K562 (cell line): ENCODE data around the gene FTO. TPM values are rescaled to one million over a fixed set of nuclear protein-coding genes. Genes with fewer than 3 reads are reported as not detected.

ENCODE experiments used
- ATAC-seq: fragments of 200-7000 bp; cut with Tn5 transposase; 3 replicates; pipeline ENCODE4 v1.9.1; 2020; ENCODE audit warnings: moderate library complexity
- BruUV-seq: library from RNA; stranded (reverse); fragments of 400-500 nt; replicated peaks from 2 replicates; lab custom pipeline; 2021; lab: Mats Ljungman, UMichigan
- CTCF ChIA-PET: fragments of 300-600 bp; formaldehyde crosslinking; extraction: SDS; loops from one replicate; lab custom pipeline; 2021; ENCODE audit warnings: low intra/inter-chr PET ratio; lab: Yijun Ruan, JAX
- POLR2A ChIA-PET: fragments of 300-600, 350-650 bp; sonication (Branson Sonifier 250); formaldehyde crosslinking; extraction: SDS; loops from one replicate; lab custom pipeline; 2021; ENCODE audit warnings: antibody characterized with exemption, inconsistent platforms; lab: Yijun Ruan, JAX
- DNase-seq, 4 experiments: peaks; one replicate each; pipeline versions ENCODE4 v3.0.0 to v3.0.0-alpha.2; 2011 to 2018; ENCODE audit warnings: low spot score in 3 of 4, mixed read lengths in 3 of 4; ENCODE audit errors: extremely low read depth in 1 of 4
- FAIRE-seq: peaks from 2 replicates; lab custom pipeline; 2011; peaks lifted over from hg19 to GRCh38; lab: Jason Lieb, UNC
- H2AFZ ChIP-seq: 2 replicates; pipeline ENCODE4 v1.6.0; 2011; ENCODE audit warnings: low read depth, low read length, control low read depth, inconsistent platforms
- H3K27ac ChIP-seq: fragments of 200-600 bp; 3 replicates; pipeline ENCODE4 v1.8.0; 2011; ENCODE audit warnings: low read depth, mild to moderate bottlenecking, control low read depth, inconsistent platforms, low read length, moderate library complexity, mixed read lengths; ENCODE audit errors: extremely low read depth
- H3K27me3 ChIP-seq, 2 experiments: fragments of 300-600 bp in 1 of 2; 2 replicates in 1 of 2; 3 replicates in 1 of 2; pipeline versions ENCODE4 v1.6.0 to v1.8.0; 2011; ENCODE audit warnings: inconsistent platforms in 2 of 2, low read length in 2 of 2, mild to moderate bottlenecking in 1 of 2, mixed read lengths in 1 of 2, moderate library complexity in 1 of 2; ENCODE audit not compliant: control insufficient read depth in 2 of 2, insufficient read depth in 2 of 2
- H3K36me3 ChIP-seq: fragments of 300-600 bp; 3 replicates; pipeline ENCODE4 v1.8.0; 2011; ENCODE audit warnings: mild to moderate bottlenecking, low read length, inconsistent platforms; ENCODE audit not compliant: control insufficient read depth, insufficient read depth
- H3K4me1 ChIP-seq, 2 experiments: fragments of 200-600 bp in 1 of 2; replicated peaks in 1 of 2; 2 replicates in 1 of 2; 3 replicates in 1 of 2; pipeline versions ENCODE4 v1.5.1 to v1.8.0; 2011; ENCODE audit warnings: inconsistent platforms in 2 of 2, low read length in 2 of 2, mild to moderate bottlenecking in 1 of 2, mixed read lengths in 1 of 2, moderate library complexity in 1 of 2; ENCODE audit not compliant: control insufficient read depth in 2 of 2, insufficient read depth in 2 of 2
- H3K4me2 ChIP-seq: 2 replicates; pipeline ENCODE4 v1.6.1; 2011; ENCODE audit warnings: low read length, control low read depth, inconsistent platforms, mixed read lengths; ENCODE audit not compliant: insufficient read depth
- H3K4me3 ChIP-seq: fragments of 200-600 bp; sonication (generic), shearing (Covaris generic); 2 replicates; pipeline ENCODE4 v1.5.1; 2016; ENCODE audit warnings: control low read depth, inconsistent platforms
- H3K79me2 ChIP-seq: fragments of 200-600 bp; 3 replicates; pipeline ENCODE4 v1.8.0; 2011; ENCODE audit warnings: low read length, inconsistent platforms; ENCODE audit not compliant: control insufficient read depth, insufficient read depth
- H3K9ac ChIP-seq, 2 experiments: 2 replicates each; pipeline versions ENCODE4 v1.6.0 to v1.6.1; 2011; ENCODE audit warnings: low read depth in 2 of 2, low read length in 2 of 2, control low read depth in 1 of 2, inconsistent platforms in 1 of 2, mild to moderate bottlenecking in 1 of 2, mixed read lengths in 1 of 2; ENCODE audit not compliant: insufficient read depth in 1 of 2
- H3K9me1 ChIP-seq: one replicate; pipeline ENCODE4 v1.6.0; 2011; ENCODE audit warnings: inconsistent platforms, mild to moderate bottlenecking, low read length, moderate library complexity; ENCODE audit not compliant: control insufficient read depth, insufficient read depth
- H3K9me3 ChIP-seq: replicated peaks from 2 replicates; pipeline ENCODE4 v1.5.1; 2011; ENCODE audit warnings: low read depth, low read length, inconsistent platforms; ENCODE audit not compliant: control insufficient read depth, insufficient read depth
- H4K20me1 ChIP-seq: replicated peaks from 2 replicates; pipeline ENCODE4 v1.6.1; 2011; ENCODE audit warnings: low read length, inconsistent platforms, mixed read lengths; ENCODE audit not compliant: control insufficient read depth, insufficient read depth
- CREBBP ChIP-seq: IDR thresholded peaks from one replicate; pipeline ENCODE4 v1.6.1; 2012; ENCODE audit warnings: low read depth, mild to moderate bottlenecking, control low read depth, inconsistent platforms, low read length
- E2F5 ChIP-seq: sonication (generic); formaldehyde crosslinking; IDR thresholded peaks from 2 replicates; pipeline ENCODE4 v1.8.0; 2022; ENCODE audit warnings: mild to moderate bottlenecking, missing genetic modification reagents
- ESRRA ChIP-seq: fragments of 450-650 bp; IDR thresholded peaks from 2 replicates; pipeline ENCODE4 v1.6.1; 2014; ENCODE audit warnings: low read depth, mild to moderate bottlenecking, moderate library complexity, borderline replicate concordance
- ETV1 ChIP-seq: fragments of 450-650 bp; conservative IDR thresholded peaks from 2 replicates; pipeline ENCODE4 v1.6.1; 2016; ENCODE audit warnings: missing genetic modification characterization, control low read depth, low read depth, missing compliant biosample characterization
- IRF1 ChIP-seq: sonication (generic); formaldehyde crosslinking; IDR thresholded peaks from 2 replicates; pipeline ENCODE4 v1.8.0; 2022; ENCODE audit warnings: missing genetic modification reagents, mild to moderate bottlenecking, borderline replicate concordance
- NCOA4 ChIP-seq: fragments of 450-650 bp; IDR thresholded peaks from 2 replicates; pipeline ENCODE4 v1.6.1; 2018; ENCODE audit warnings: mild to moderate bottlenecking; ENCODE audit not compliant: partially characterized antibody
- PRDM10 ChIP-seq: fragments of 450-650 bp; IDR thresholded peaks from 2 replicates; pipeline ENCODE4 v1.6.1; 2018; ENCODE audit not compliant: partially characterized antibody
- ZBTB34 ChIP-seq: fragments of 250-450 bp; sonication (Bioruptor Pico); IDR thresholded peaks from 2 replicates; pipeline ENCODE4 v1.8.0; 2021; ENCODE audit warnings: mild to moderate bottlenecking, moderate library complexity
- ZKSCAN3 ChIP-seq: fragments of 250-450 bp; sonication (Bioruptor Pico); IDR thresholded peaks from 2 replicates; pipeline ENCODE4 v1.4.0; 2020
- ZNF184 ChIP-seq: sonication (generic); formaldehyde crosslinking; IDR thresholded peaks from 2 replicates; pipeline ENCODE4 v1.5.0; 2020; ENCODE audit warnings: missing genetic modification reagents
- ZNF282 ChIP-seq: sonication (generic); formaldehyde crosslinking; IDR thresholded peaks from 2 replicates; pipeline ENCODE4 v1.8.1; 2023; ENCODE audit warnings: missing genetic modification reagents
- ZNF384 ChIP-seq: IDR thresholded peaks from 2 replicates; pipeline ENCODE4 v1.6.1; 2012; ENCODE audit warnings: low read depth, low read length, improper control_type of control experiment
- WGBS: fragments of 100-300 bp; shearing (Covaris generic); methylation state at CpG from one replicate; pipeline ENCODE4 v1.1.6; 2016; ENCODE audit warnings: low coverage, mixed read lengths; ENCODE audit not compliant: insufficient coverage; ENCODE audit errors: missing lambda C conversion rate; 5-methylcytosine and 5-hydroxymethylcytosine counted together
- in situ Hi-C: fragments of 300-500 bp; cut with MboI; formaldehyde crosslinking; loops from 4 replicates; pipeline ENCODE4 v1.15.0; 2018; ENCODE audit warnings: inconsistent platforms, mixed read lengths
- intact Hi-C: fragments of 100-400 bp; cut with micrococcal nuclease; formaldehyde crosslinking; loops from 2 replicates; pipeline ENCODE4 v1.14.2; 2022
- polyA plus RNA-seq, 8 experiments: library from polyadenylated mRNA; depleted of rRNA in 4 of 8; stranded (reverse) in 5 of 8; unstranded in 3 of 8; fragments of >200 nt; fragmentation: Nextera tagmentation in 2 of 8; fragmentation: Illumina TruSeq in 1 of 8; extraction: Ambion mirVana in 2 of 8; extraction: Trizol in 1 of 8; gene quantifications; 2 replicates each; pipeline versions ENCODE4 v1.2.1 to v1.2.3, GENCODE V29; 2011 to 2014; ENCODE audit warnings: inconsistent platforms in 1 of 8, missing spikeins in 1 of 8
- total RNA-seq, 7 experiments: library from RNA; depleted of rRNA in 6 of 7; stranded (reverse); fragments of >200 nt in 6 of 7; fragmentation: Illumina TruSeq in 2 of 7; extraction: Trizol in 2 of 7; gene quantifications; 2 replicates each; pipeline versions ENCODE4 v1.2.1 to v1.2.3, GENCODE V29; 2011 to 2021; ENCODE audit warnings: low replicate concordance in 1 of 7

The FTO gene
- total and polyA plus RNA-seq, 9 of the 15 experiments (the other 6 are each of a cell fraction or from before 2014, with no cell fraction given), result 11.3 to 27.7 (median 25.5) TPM

GRCh38 chr16:53768167-53768566 is 64.2 kb downstream of the FTO start (continued):
- no peak for TF ChIP-seq PRDM10
- TF ChIP-seq E2F5 (CRISPR knock-in tag), result no peak

GRCh38 chr16:53768593-53768992 is 64.6 kb downstream of the FTO start:
- WGBS, result 24% methylated on average over 1 of the region's 1 CpG
- Histone ChIP-seq H3K4me1 (peaks cover 0 to 5% of the 10 kb centered on the region in 2 experiments; a peak in 1 of 5 replicates), H3K9me1 (no peaks in the 10 kb centered on the region), H3K4me2 (no peak overlapping the region), H3K9ac (no peak overlapping the region), H2AFZ (no peak overlapping the region), H3K79me2 (no peaks in the 10 kb centered on the region), H3K27me3 (no peaks in the 10 kb centered on the region; a peak in 1 of 5 replicates), H3K9me3 (no peaks in the 10 kb centered on the region), H3K36me3 (no peaks in the 10 kb centered on the region), H4K20me1 (peaks cover 23% of the 10 kb centered on the region), H3K4me3 (no peak overlapping the region), H3K27ac (no peak overlapping the region)
- in situ Hi-C loops, result no loop called here
- no peak for ATAC-seq
- POLR2A ChIA-PET, result no interaction called here
- CTCF ChIA-PET, result no interaction called here
- FAIRE-seq, result no peak
- intact Hi-C loops, result no loop called here
- peak in 1 of 4 experiments; percentile 22 for DNase-seq
- no TSS peak for BruUV-seq
- TF ChIP-seq CREBBP (no peak), ZNF384 (no peak), ESRRA (no peak), ZNF184 (CRISPR knock-in tag) (no peak), ZKSCAN3 (CRISPR knock-in tag) (no peak), NCOA4 (no peak), ZNF282 (CRISPR knock-in tag) (no peak), ZBTB34 (CRISPR knock-in tag) (no peak), ETV1 (no peak), IRF1 (no peak)
